Endothelial cell (in vitro differentiated cells): ENCODE results near the gene UBR1. TPM values are rescaled to one million over a fixed set of nuclear protein-coding genes. Genes with fewer than 3 reads are reported as not detected.

Experiments
- DNase-seq: peaks from one replicate; pipeline ENCODE4 v3.0.0; 2021; ENCODE audit warnings: low spot score
- H3K27ac Mint-ChIP-seq: one replicate; pipeline ENCODE4 v1.8.0; 2021; ENCODE audit warnings: mixed read lengths, inconsistent platforms; ENCODE audit not compliant: unreplicated experiment
- H3K27me3 Mint-ChIP-seq: one replicate; pipeline ENCODE4 v1.8.0; 2021; ENCODE audit warnings: mild to moderate bottlenecking, moderate library complexity, mixed read lengths, inconsistent platforms; ENCODE audit not compliant: unreplicated experiment
- H3K36me3 Mint-ChIP-seq: one replicate; pipeline ENCODE4 v1.8.0; 2021; ENCODE audit warnings: mild to moderate bottlenecking, low read depth, mixed read lengths, inconsistent platforms; ENCODE audit not compliant: unreplicated experiment
- H3K4me1 Mint-ChIP-seq: one replicate; pipeline ENCODE4 v1.8.0; 2021; ENCODE audit warnings: mild to moderate bottlenecking, mixed read lengths, inconsistent platforms; ENCODE audit not compliant: unreplicated experiment
- H3K4me3 Mint-ChIP-seq: one replicate; pipeline ENCODE4 v1.8.0; 2021; ENCODE audit warnings: mild to moderate bottlenecking, mixed read lengths, inconsistent platforms; ENCODE audit not compliant: unreplicated experiment
- H3K9me3 Mint-ChIP-seq: one replicate; pipeline ENCODE4 v1.8.0; 2021; ENCODE audit warnings: mixed read lengths, inconsistent platforms; ENCODE audit not compliant: unreplicated experiment
- CTCF ChIP-seq: fragments of 200-600 bp; sonication (generic); IDR thresholded peaks from one replicate; pipeline ENCODE4 v1.5.0; 2021; ENCODE audit warnings: antibody characterized with exemption; ENCODE audit not compliant: unreplicated experiment
- total RNA-seq: library from RNA; stranded (reverse); fragmentation: NEBNext Ultra II Directional; extraction: Animal tissue kit (Norgen Biotek cat#: 25700); gene quantifications from one replicate; pipeline ENCODE4 v1.2.1, GENCODE V29; 2021; ENCODE audit not compliant: unreplicated experiment

The UBR1 gene
- total RNA-seq, 1 donor from 2014 or later, result 20.8 TPM

GRCh38 chr15:43085921-43086320 is 19.9 kb downstream of the UBR1 start:
- Mint-ChIP-seq H3K9me3 (no peaks in the 10 kb centered on the region), H3K36me3 (peaks cover 9% of the 10 kb centered on the region), H3K4me3 (peak overlapping the region; percentile 33), H3K27ac (no peak overlapping the region), H3K27me3 (no peaks in the 10 kb centered on the region), H3K4me1 (peaks cover 2% of the 10 kb centered on the region)
- no peak for DNase-seq
- no peak for TF ChIP-seq CTCF

- H3K27me3 Mint-ChIP-seq, result peaks cover 1% of the 10 kb centered on the region
- peaks cover 16% of the 10 kb centered on the region for H3K36me3 Mint-ChIP-seq
- H3K9me3 Mint-ChIP-seq, result no peaks in the 10 kb centered on the region
- H3K27ac Mint-ChIP-seq, result no peak overlapping the region
- no peak for DNase-seq
- no peak for TF ChIP-seq CTCF
- H3K4me3 Mint-ChIP-seq, result no peak overlapping the region
- H3K4me1 Mint-ChIP-seq, result no peaks in the 10 kb centered on the region
Measured at GRCh38 chr15:43082509-43082908, 23.3 kb downstream of the UBR1 start.

DNA sequence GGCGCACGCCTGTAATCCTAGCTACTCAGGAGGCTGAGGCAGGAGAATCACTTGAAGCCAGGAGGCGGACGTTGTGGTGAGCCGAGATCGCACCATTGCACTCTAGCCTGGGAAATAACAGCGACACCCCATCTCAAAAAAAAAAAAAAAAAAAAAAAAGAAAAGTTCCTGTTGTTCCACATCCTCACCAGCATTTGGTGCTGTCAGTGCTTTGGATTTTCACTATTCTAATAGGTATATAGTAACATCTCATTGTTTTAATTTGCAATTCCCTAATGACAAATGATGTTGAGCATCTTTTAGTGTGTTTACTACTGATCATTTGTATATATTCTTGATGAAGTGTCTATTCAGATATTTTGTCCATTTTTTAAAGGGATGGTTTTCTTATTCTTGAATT is 24.6 kb downstream of the UBR1 start:
- no peaks in the 10 kb centered on the region for H3K9me3 Mint-ChIP-seq
- H3K4me3 Mint-ChIP-seq, result no peak overlapping the region
- no peaks in the 10 kb centered on the region for H3K4me1 Mint-ChIP-seq
- no peak overlapping the region for H3K27ac Mint-ChIP-seq
- H3K27me3 Mint-ChIP-seq, result peaks cover 1% of the 10 kb centered on the region
- no peak for DNase-seq
- TF ChIP-seq CTCF, result no peak
- H3K36me3 Mint-ChIP-seq, result peaks cover 16% of the 10 kb centered on the region

DNA sequence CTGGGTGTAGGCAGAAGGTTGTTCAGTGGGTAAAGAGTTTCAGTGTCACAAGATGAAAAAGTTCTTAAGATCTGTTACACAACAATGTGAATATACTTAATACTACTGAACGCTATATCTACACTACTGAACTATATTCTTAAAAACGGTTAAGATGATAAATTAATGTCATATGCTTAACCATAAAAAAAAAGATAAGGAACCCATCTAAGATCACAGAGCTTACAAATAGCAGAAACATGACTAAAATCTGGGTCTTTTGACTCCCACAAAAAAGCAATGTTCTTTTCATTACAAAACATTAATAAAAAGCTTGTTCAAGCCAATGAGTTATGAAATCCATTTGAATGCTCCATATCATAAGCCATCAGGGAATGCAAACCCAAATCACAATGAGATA is 34.4 kb downstream of the UBR1 start:
- Mint-ChIP-seq H3K27ac (no peak overlapping the region), H3K9me3 (no peaks in the 10 kb centered on the region), H3K4me3 (no peak overlapping the region), H3K4me1 (no peaks in the 10 kb centered on the region), H3K27me3 (no peaks in the 10 kb centered on the region), H3K36me3 (peaks cover 23% of the 10 kb centered on the region)
- TF ChIP-seq CTCF, result no peak
- DNase-seq, result no peak

DNA sequence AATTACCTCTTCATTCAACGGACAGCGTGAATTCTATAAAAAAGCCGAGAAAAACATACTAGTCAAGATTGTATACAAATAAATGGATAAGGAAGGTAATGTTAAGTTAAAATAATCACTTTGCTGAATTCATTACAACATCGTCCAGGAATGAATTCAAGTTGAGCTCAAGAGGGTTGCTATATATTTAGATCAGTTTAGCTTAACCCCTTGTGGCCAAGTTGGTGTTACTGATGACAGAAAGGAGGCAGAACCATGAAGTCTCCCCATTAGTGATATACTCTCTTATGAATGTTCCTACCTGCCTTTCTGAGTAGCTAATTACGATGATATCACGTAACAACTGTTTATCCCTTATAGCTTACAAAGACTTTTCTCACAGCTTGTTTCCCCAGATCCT is 34.9 kb downstream of the UBR1 start:
- H3K36me3 Mint-ChIP-seq, result peaks cover 23% of the 10 kb centered on the region
- no peaks in the 10 kb centered on the region for H3K9me3 Mint-ChIP-seq
- no peak overlapping the region for H3K27ac Mint-ChIP-seq
- no peaks in the 10 kb centered on the region for H3K27me3 Mint-ChIP-seq
- no peak for TF ChIP-seq CTCF
- DNase-seq, result no peak
- no peak overlapping the region for H3K4me3 Mint-ChIP-seq
- H3K4me1 Mint-ChIP-seq, result no peaks in the 10 kb centered on the region
